SK-N-SH treated with all-trans-retinoic acid at 6 μM for 48 hours (cell line): Measurements from ENCODE around the gene ITPKB.

Source experiments
- ATAC-seq: fragments of 200-7000 bp; cut with Tn5 transposase; 3 replicates; pipeline ENCODE4 v1.9.1; 2020; ENCODE audit warnings: mild to moderate bottlenecking, moderate library complexity
- ARNTL ChIP-seq: fragments of 450-650 bp; formaldehyde crosslinking; IDR thresholded peaks from 2 replicates; pipeline ENCODE4 v1.5.0; 2020; ENCODE audit warnings: low read depth, mild to moderate bottlenecking, moderate library complexity, borderline replicate concordance
- BACH2 ChIP-seq: fragments of 250-450 bp; sonication (Bioruptor Pico); IDR thresholded peaks from 2 replicates; pipeline ENCODE4 v1.9.0; 2021; ENCODE audit warnings: mild to moderate bottlenecking, borderline replicate concordance
- CREB5 ChIP-seq: fragments of 250-450 bp; sonication (Bioruptor Pico); IDR thresholded peaks from 2 replicates; pipeline ENCODE4 v1.5.1; 2020; ENCODE audit warnings: low read depth, mild to moderate bottlenecking, moderate library complexity
- CSDC2 ChIP-seq: fragments of 250-450 bp; sonication (Bioruptor Pico); IDR thresholded peaks from 2 replicates; pipeline ENCODE4 v1.5.0; 2020; ENCODE audit warnings: mild to moderate bottlenecking, moderate library complexity
- CSRNP3 ChIP-seq: fragments of 250-450 bp; sonication (Bioruptor Pico); IDR thresholded peaks from 2 replicates; pipeline ENCODE4 v1.5.1; 2021; ENCODE audit warnings: mild to moderate bottlenecking, moderate library complexity
- ESRRG ChIP-seq: fragments of 250-450 bp; sonication (Bioruptor Pico); IDR thresholded peaks from 2 replicates; pipeline ENCODE4 v1.6.1; 2021; ENCODE audit warnings: mild to moderate bottlenecking
- GLIS3 ChIP-seq: fragments of 250-450 bp; sonication (Bioruptor Pico); IDR thresholded peaks from 2 replicates; pipeline ENCODE4 v1.5.0; 2020; ENCODE audit warnings: mild to moderate bottlenecking, moderate library complexity
- ISL1 ChIP-seq: fragments of 250-450 bp; sonication (Bioruptor Pico); IDR thresholded peaks from 2 replicates; pipeline ENCODE4 v2.1.2; 2022; ENCODE audit warnings: mild to moderate bottlenecking, moderate library complexity
- OSR1 ChIP-seq: fragments of 250-450 bp; sonication (Bioruptor Pico); IDR thresholded peaks from 2 replicates; pipeline ENCODE4 v1.8.0; 2022; ENCODE audit warnings: moderate library complexity, mild to moderate bottlenecking, inconsistent platforms
- POU6F1 ChIP-seq: fragments of 250-450 bp; sonication (Bioruptor Pico); IDR thresholded peaks from 2 replicates; pipeline ENCODE4 v1.8.0; 2021; ENCODE audit warnings: low read depth, mild to moderate bottlenecking, moderate library complexity, borderline replicate concordance
- PPARA ChIP-seq: fragments of 250-450 bp; sonication (Bioruptor Pico); IDR thresholded peaks from 2 replicates; pipeline ENCODE4 v1.5.0; 2020; ENCODE audit warnings: mild to moderate bottlenecking, borderline replicate concordance
- RARB ChIP-seq: fragments of 250-450 bp; sonication (Bioruptor Pico); IDR thresholded peaks from 2 replicates; pipeline ENCODE4 v1.8.0; 2021; ENCODE audit warnings: mild to moderate bottlenecking, moderate library complexity
- SNAI2 ChIP-seq: fragments of 250-450 bp; sonication (Bioruptor Pico); IDR thresholded peaks from 2 replicates; pipeline ENCODE4 v1.5.0; 2020; ENCODE audit warnings: mild to moderate bottlenecking, moderate library complexity
- TCF4 ChIP-seq: fragments of 250-450 bp; sonication (Bioruptor Pico); IDR thresholded peaks from 2 replicates; pipeline ENCODE4 v1.8.0; 2021; ENCODE audit warnings: mild to moderate bottlenecking, moderate library complexity, borderline replicate concordance
- TOX ChIP-seq: fragments of 250-450 bp; sonication (Bioruptor Pico); IDR thresholded peaks from 2 replicates; pipeline ENCODE4 v1.8.0; 2021; ENCODE audit warnings: mild to moderate bottlenecking, moderate library complexity, borderline replicate concordance
- TSHZ2 ChIP-seq: fragments of 250-450 bp; sonication (Bioruptor Pico); IDR thresholded peaks from 2 replicates; pipeline ENCODE4 v1.5.0; 2020; ENCODE audit warnings: mild to moderate bottlenecking, moderate library complexity
- ZC3H10 ChIP-seq: fragments of 250-450 bp; sonication (Bioruptor Pico); IDR thresholded peaks from 2 replicates; pipeline ENCODE4 v1.5.1; 2021; ENCODE audit warnings: mild to moderate bottlenecking, moderate library complexity
- ZFP3 ChIP-seq: fragments of 250-450 bp; sonication (Bioruptor Pico); IDR thresholded peaks from 2 replicates; pipeline ENCODE4 v1.5.0; 2020; ENCODE audit warnings: mild to moderate bottlenecking, moderate library complexity
- ZFP30 ChIP-seq: fragments of 450-650 bp; formaldehyde crosslinking; IDR thresholded peaks from 2 replicates; pipeline ENCODE4 v1.5.0; 2022; ENCODE audit warnings: mild to moderate bottlenecking, moderate library complexity
- ZNF565 ChIP-seq: fragments of 450-650 bp; formaldehyde crosslinking; conservative IDR thresholded peaks from 2 replicates; pipeline ENCODE4 v1.5.0; 2020; ENCODE audit warnings: low read depth, mild to moderate bottlenecking, moderate library complexity
- ZNF70 ChIP-seq: fragments of 450-650 bp; formaldehyde crosslinking; IDR thresholded peaks from 2 replicates; pipeline ENCODE4 v1.5.0; 2020; ENCODE audit warnings: mild to moderate bottlenecking, moderate library complexity
- ZNF8 ChIP-seq: fragments of 450-650 bp; formaldehyde crosslinking; IDR thresholded peaks from 2 replicates; pipeline ENCODE4 v1.5.0; 2020; ENCODE audit warnings: mild to moderate bottlenecking, moderate library complexity

The ITPKB gene

DNA sequence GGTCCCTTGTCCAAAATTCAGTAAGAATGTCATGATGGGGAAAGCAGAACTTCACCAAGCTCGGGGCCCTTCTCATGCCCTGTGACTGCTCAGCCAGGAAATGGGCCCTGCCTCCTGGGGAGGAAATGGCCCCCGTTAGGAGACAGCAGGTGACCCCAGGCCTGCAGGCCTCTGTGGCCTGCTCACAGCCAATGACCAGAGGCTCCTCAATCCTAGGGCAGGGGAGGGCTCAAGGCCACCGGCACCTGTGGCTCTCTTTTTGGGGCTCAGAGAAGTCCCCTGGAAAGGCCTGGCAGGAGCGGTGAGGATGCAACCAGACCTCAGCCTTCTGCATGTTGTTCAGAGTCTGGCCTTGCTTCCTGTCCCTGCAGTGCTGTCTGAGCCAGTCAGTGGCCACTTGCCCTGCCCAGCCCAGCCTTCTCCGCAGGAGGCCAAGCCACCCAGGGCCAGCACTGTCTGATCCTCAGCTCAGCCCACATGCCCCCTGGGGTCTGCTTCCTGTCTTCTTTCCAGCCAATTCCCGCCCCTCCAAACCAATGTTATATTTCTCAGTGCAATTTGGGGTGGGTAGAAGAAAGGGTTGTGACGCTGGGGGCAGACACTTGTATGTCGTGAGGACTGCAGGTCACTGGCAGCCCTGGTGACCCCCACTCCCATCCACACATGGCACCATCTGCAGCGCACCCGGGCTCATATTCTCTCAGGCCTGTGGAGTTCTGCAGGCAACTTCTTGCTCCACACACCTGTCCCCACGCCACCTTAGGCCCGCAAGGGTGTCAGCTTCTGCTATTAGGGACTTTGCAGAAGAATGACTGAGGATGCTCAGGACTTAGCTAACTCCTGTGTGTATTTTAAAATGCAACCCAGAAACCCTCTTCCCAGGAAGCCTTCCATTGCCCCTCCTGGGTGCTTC lies 83.6 kb downstream of the ITPKB start:
- TF ChIP-seq CREB5 (CRISPR knock-in tag) (no peak), ZFP30 (CRISPR knock-in tag) (no peak), SNAI2 (CRISPR knock-in tag) (no peak), ZFP3 (CRISPR knock-in tag) (no peak), OSR1 (CRISPR knock-in tag) (no peak), ARNTL (no peak), POU6F1 (CRISPR knock-in tag) (no peak), CSDC2 (no peak)

GRCh38 chr1:226654668-226655055 lies 84.4 kb downstream of the ITPKB start:
- no peak for ATAC-seq
- no peak for TF ChIP-seq PPARA
- TF ChIP-seq ZNF565 (CRISPR knock-in tag) = no peak
- TF ChIP-seq ESRRG (CRISPR knock-in tag) = no peak
- no peak for TF ChIP-seq ZC3H10
- TF ChIP-seq ARNTL = no peak
- no peak for TF ChIP-seq RARB
- no peak for TF ChIP-seq POU6F1 (CRISPR knock-in tag)

More for the DNA sequence above, 83.6 kb downstream of the ITPKB start:
- ATAC-seq = no peak

DNA sequence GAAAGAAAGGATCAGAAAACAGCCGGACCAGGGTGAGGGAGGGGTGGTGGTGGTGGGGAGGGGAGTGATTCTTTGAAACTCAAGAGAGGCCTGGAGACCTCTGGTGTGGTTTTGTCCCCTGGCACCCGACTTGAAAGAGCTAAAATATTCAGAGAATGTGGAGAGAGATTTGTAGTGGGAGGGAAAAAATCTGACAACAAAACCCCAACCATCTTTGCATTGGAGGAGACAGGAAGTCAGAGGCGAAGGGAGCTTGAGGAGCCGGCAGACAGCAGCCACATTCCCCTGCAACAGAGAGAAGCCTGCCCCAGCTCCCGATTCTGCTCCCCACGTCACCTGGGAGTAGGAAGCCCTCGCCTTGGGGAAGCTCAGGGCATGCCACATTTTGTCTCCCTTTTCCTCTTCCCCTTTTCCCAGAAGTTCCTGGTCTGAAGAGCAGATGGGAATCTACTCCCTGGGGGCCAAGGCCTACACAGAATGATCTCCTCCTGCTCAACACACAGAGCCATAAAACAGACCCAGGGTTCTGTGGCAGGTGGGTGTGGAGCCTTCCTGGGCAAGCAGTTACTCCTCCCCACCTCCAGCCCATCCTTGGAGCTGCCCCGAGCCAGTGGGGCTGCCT lies 84.9 kb downstream of the ITPKB start:
- peak; percentile 30; the same call in 2 of the 3 replicates for ATAC-seq
- TF ChIP-seq ARNTL (no peak), ZC3H10 (no peak), ESRRG (CRISPR knock-in tag) (no peak), RARB (no peak), TOX (CRISPR knock-in tag) (no peak), ZNF565 (CRISPR knock-in tag) (no peak), TCF4 (CRISPR knock-in tag) (no peak), ZFP30 (CRISPR knock-in tag) (no peak), SNAI2 (CRISPR knock-in tag) (no peak), ZNF70 (no peak), ZNF8 (CRISPR knock-in tag) (no peak), ISL1 (no peak), BACH2 (CRISPR knock-in tag) (no peak), GLIS3 (no peak), TSHZ2 (CRISPR knock-in tag) (no peak), ZFP3 (CRISPR knock-in tag) (no peak), CSRNP3 (CRISPR knock-in tag) (no peak), CSDC2 (no peak)
